ENCODE data around the gene KLHL2.

GRCh38 chr4:165222651-165222994 lies 15.3 kb downstream of the KLHL2 start:
- TF ChIP-seq CTCF (IDR thresholded peaks at IDR 0.05; ENCODE audit: insufficient read depth, low read length), result no peak
- TF ChIP-seq POLR2AphosphoS5 (IDR thresholded peaks at IDR 0.05; ENCODE audit: low read depth), result no peak
- TF ChIP-seq REST (IDR thresholded peaks at IDR 0.05; ENCODE audit: insufficient replicate concordance, low read depth), result no peak
- TF ChIP-seq GABPA (IDR thresholded peaks at IDR 0.05; ENCODE audit: low read depth), result no peak

Data from HL-60 (cell line).